Neural cell (in vitro differentiated cells): ENCODE results near the gene CAPN13.

ENCODE experiments used
- EP300 ChIP-seq: fragments of 450-650 bp; conservative IDR thresholded peaks from 2 replicates; pipeline ENCODE4 v1.6.1; 2014; ENCODE audit warnings: antibody characterized with exemption, mild to moderate bottlenecking, moderate library complexity; ENCODE audit not compliant: poor library complexity, severe bottlenecking
- EZH2 ChIP-seq: fragments of 200-600, 300-800 bp; shearing (Covaris generic), sonication (generic); IDR thresholded peaks from 2 replicates; pipeline ENCODE4 v1.6.1; 2014; ENCODE audit warnings: antibody characterized with exemption, low read length, borderline replicate concordance, mild to moderate bottlenecking; ENCODE audit not compliant: insufficient read depth, poor library complexity, severe bottlenecking
- MXI1 ChIP-seq: fragments of 450-650 bp; conservative IDR thresholded peaks from 2 replicates; pipeline ENCODE4 v1.6.1; 2014; ENCODE audit warnings: antibody characterized with exemption, mild to moderate bottlenecking; ENCODE audit not compliant: poor library complexity, severe bottlenecking
- POLR2AphosphoS5 ChIP-seq: IDR thresholded peaks from 2 replicates; pipeline ENCODE4 v1.6.1; 2012
- TAF1 ChIP-seq: IDR thresholded peaks from 2 replicates; pipeline ENCODE4 v1.6.1; 2012; ENCODE audit warnings: low read depth
- TF ChIP-seq, protein P1 (sequence below): fragments of 450-650 bp; IDR thresholded peaks from 2 replicates; pipeline ENCODE4 v1.5.1; 2014; ENCODE audit warnings: antibody characterized with exemption, mild to moderate bottlenecking, moderate library complexity; ENCODE audit not compliant: poor library complexity, severe bottlenecking

- TF ChIP-seq, protein P1, sequence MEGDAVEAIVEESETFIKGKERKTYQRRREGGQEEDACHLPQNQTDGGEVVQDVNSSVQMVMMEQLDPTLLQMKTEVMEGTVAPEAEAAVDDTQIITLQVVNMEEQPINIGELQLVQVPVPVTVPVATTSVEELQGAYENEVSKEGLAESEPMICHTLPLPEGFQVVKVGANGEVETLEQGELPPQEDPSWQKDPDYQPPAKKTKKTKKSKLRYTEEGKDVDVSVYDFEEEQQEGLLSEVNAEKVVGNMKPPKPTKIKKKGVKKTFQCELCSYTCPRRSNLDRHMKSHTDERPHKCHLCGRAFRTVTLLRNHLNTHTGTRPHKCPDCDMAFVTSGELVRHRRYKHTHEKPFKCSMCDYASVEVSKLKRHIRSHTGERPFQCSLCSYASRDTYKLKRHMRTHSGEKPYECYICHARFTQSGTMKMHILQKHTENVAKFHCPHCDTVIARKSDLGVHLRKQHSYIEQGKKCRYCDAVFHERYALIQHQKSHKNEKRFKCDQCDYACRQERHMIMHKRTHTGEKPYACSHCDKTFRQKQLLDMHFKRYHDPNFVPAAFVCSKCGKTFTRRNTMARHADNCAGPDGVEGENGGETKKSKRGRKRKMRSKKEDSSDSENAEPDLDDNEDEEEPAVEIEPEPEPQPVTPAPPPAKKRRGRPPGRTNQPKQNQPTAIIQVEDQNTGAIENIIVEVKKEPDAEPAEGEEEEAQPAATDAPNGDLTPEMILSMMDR = no peak
- no peak for TF ChIP-seq EZH2
- no peak for TF ChIP-seq TAF1
- TF ChIP-seq EP300 = no peak
- TF ChIP-seq POLR2AphosphoS5 = no peak
- TF ChIP-seq MXI1 = no peak
These were observed 43.0 kb downstream of the CAPN13 start for GRCh38 chr2:30764021-30764800.
